ENCODE measurements around the gene CAMK1D. TPM values are rescaled to one million over a fixed set of nuclear protein-coding genes. Genes with fewer than 3 reads are reported as not detected.
A peak's percentile ranks its signal among the peaks of the same experiment; 100 is the strongest.

The CAMK1D gene
- total and polyA plus RNA-seq, 2 experiments from 2014 or later, result 4.6 to 7.2 TPM

- DNase-seq (ENCODE audit: low spot score) (peak; percentile 70), ATAC-seq (peak; percentile 48)
- Histone ChIP-seq H3K79me2 (replicated peaks; ENCODE audit: insufficient read depth) (no peaks in the 10 kb centered on the region), H3K27me3 (ENCODE audit: insufficient read depth) (no peaks in the 10 kb centered on the region), H3K4me2 (0 out of 2 replicates have a peak overlapping the region, but pooled peaks have one; percentile 47), H3K36me3 (ENCODE audit: insufficient read depth) (no peaks in the 10 kb centered on the region), H3K27ac (ENCODE audit: low read depth) (no peak overlapping the region), H3K4me3 (no peak overlapping the region), H2AFZ (no peak overlapping the region), H3K9me2 (ENCODE audit: insufficient read depth) (no peaks in the 10 kb centered on the region), H4K20me1 (replicated peaks; ENCODE audit: insufficient read depth) (no peaks in the 10 kb centered on the region), H3F3A (replicated peaks; ENCODE audit: low read depth) (no peaks in the 10 kb centered on the region), H3K4me1 (ENCODE audit: insufficient read depth) (peaks cover 18% of the 10 kb centered on the region)
- Mint-ChIP-seq H3K27ac (peak overlapping the region; percentile 43; the same call in 1 of the 2 replicates), H3K36me3 (ENCODE audit: low read depth) (no peaks in the 10 kb centered on the region), H3K9me3 (no peaks in the 10 kb centered on the region), H3K4me3 (no peak overlapping the region), H3K4me1 (peaks cover 41% of the 10 kb centered on the region), H3K27me3 (ENCODE audit: insufficient read depth, low read depth, poor library complexity) (peaks cover 10% of the 10 kb centered on the region)
- TF ChIP-seq POLR2AphosphoS5 (IDR thresholded peaks at IDR 0.05; ENCODE audit: low read depth) (no peak), CREB1 (CRISPR knock-in tag; IDR thresholded peaks at IDR 0.05; ENCODE audit: low read depth) (no peak), NANOG (IDR thresholded peaks at IDR 0.05; ENCODE audit: borderline replicate concordance) (no peak), ZNF462 (CRISPR knock-in tag; IDR thresholded peaks at IDR 0.05) (no peak), REST (IDR thresholded peaks at IDR 0.05; ENCODE audit: unreplicated experiment) (no peak), JUNB (IDR thresholded peaks at IDR 0.05; ENCODE audit: unreplicated experiment) (no peak), CTCF (conservative IDR thresholded peaks at IDR 0.05; ENCODE audit: low read depth in 2 of 2) (peak; percentile 49 to 51)
These were observed 358.3 kb downstream of the CAMK1D start for GRCh38 chr10:12707461-12708185.
